ENCODE measurements around the gene MEPCE.
"Not testable (repeated sequence)": the region's sequence is repeated elsewhere in the genome, so short reads cannot be mapped to it uniquely, and the experiment has no call there.

DNA sequence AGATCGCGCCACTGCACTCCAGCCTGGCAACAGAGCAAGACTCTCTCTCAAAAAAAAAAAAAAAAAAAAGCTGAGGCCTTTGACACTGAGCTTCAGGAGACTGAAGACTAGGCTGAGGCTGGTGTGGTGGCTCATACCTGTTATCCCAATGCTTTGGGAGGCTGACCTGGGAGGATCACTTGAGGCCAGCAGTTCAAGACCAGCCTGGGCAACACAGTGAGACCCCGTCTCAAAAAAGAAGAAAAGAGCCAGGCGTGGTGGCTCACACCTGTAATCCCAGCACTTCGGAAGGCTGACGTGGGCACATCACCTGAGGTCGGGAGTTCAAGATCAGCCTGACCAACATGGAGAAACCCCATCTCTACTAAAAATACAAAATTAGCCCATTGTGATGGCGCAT, 17.7 kb downstream of the MEPCE start:
- TF ChIP-seq, protein P1, sequence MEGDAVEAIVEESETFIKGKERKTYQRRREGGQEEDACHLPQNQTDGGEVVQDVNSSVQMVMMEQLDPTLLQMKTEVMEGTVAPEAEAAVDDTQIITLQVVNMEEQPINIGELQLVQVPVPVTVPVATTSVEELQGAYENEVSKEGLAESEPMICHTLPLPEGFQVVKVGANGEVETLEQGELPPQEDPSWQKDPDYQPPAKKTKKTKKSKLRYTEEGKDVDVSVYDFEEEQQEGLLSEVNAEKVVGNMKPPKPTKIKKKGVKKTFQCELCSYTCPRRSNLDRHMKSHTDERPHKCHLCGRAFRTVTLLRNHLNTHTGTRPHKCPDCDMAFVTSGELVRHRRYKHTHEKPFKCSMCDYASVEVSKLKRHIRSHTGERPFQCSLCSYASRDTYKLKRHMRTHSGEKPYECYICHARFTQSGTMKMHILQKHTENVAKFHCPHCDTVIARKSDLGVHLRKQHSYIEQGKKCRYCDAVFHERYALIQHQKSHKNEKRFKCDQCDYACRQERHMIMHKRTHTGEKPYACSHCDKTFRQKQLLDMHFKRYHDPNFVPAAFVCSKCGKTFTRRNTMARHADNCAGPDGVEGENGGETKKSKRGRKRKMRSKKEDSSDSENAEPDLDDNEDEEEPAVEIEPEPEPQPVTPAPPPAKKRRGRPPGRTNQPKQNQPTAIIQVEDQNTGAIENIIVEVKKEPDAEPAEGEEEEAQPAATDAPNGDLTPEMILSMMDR (IDR thresholded peaks at IDR 0.05; ENCODE audit: control extremely low read depth in 1 of 3, insufficient read depth in 1 of 3, low read depth in 1 of 3, low read length in 3 of 3), result not testable (repeated sequence)
- not testable (repeated sequence) for TF ChIP-seq GTF2F1 (IDR thresholded peaks at IDR 0.05; ENCODE audit: borderline replicate concordance, low read depth, low read length); RAD21 (IDR thresholded peaks at IDR 0.05 in 1 of 2, conservative IDR thresholded peaks at IDR 0.05 in 1 of 2; ENCODE audit: low read depth in 2 of 2, low read length in 2 of 2); POLR2A (IDR thresholded peaks at IDR 0.05; ENCODE audit: control extremely low read depth in 1 of 2, low read depth in 2 of 2, low read length in 2 of 2); TAF1 (IDR thresholded peaks at IDR 0.05; ENCODE audit: low read depth, low read length)
- TF ChIP-seq, protein P2, sequence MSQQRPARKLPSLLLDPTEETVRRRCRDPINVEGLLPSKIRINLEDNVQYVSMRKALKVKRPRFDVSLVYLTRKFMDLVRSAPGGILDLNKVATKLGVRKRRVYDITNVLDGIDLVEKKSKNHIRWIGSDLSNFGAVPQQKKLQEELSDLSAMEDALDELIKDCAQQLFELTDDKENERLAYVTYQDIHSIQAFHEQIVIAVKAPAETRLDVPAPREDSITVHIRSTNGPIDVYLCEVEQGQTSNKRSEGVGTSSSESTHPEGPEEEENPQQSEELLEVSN (IDR thresholded peaks at IDR 0.05), result not testable (repeated sequence)

Data from H1 (cell line).